Measurements from ENCODE around the gene MCCC2.
"Not testable (repeated sequence)": the region's sequence is repeated elsewhere in the genome, so short reads cannot be mapped to it uniquely, and the experiment has no call there.

Gene MCCC2

DNA sequence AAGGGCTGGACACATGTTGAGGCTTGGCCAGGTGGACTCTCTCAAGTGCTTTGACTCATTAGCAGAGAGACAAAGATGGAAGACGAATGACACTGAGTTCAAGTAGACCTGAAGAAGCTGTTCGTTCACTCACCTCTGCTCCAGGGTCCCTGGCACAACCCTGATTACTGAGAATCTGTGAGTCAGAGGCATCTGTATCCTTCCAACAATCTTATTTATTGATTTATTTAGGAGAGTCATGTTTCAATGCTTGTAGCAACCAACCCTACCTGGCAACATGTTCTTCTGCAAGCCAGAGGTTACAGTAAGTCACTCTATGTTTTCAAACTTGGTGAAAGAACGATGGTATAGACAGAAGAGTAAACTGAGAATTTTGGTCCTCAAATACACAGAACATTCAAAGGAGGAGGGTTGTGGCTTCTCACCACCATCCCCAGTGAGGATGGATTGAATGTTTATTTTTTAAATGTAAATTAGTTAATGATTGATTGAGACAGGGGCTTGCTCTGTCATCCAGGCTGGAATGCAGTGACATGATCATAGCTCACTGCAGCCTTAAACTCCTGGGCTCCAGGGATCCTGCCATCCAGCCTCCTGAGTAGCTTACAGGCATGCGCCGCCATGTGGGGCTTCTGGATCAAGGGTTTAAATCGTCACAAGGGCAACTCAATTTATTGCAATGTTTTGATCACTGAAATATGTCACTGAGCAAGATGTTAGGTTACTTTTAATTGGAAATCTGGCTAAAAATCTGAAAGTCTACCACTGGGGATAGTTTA, 76.2 kb downstream of the MCCC2 start:
- no peak for DNase-seq (ENCODE audit: low read depth)

DNA sequence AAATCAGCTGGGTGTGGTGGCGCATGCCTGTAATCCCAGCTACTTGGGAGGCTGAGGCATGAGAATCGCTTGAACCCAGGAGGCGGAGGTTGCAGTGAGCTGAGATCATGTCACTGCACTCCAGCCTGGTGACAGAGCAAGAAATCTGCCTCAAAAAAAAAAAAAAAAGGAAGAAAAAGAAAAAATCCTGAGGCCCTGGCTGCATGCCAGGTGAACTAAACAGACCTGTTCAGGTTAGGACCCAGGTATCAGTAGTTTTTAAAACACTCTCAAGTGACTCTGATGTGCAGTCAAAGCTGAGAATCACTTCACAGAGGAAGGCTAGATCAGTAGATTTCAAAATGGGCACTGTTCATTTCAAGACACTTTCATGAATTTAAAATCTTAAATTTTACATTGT, 77.5 kb downstream of the MCCC2 start:
- not testable (repeated sequence) for DNase-seq (ENCODE audit: low read depth)

- no peak for DNase-seq (ENCODE audit: low read depth)
Measured at GRCh38 chr5:71666321-71666720, 79.2 kb downstream of the MCCC2 start.

DNA sequence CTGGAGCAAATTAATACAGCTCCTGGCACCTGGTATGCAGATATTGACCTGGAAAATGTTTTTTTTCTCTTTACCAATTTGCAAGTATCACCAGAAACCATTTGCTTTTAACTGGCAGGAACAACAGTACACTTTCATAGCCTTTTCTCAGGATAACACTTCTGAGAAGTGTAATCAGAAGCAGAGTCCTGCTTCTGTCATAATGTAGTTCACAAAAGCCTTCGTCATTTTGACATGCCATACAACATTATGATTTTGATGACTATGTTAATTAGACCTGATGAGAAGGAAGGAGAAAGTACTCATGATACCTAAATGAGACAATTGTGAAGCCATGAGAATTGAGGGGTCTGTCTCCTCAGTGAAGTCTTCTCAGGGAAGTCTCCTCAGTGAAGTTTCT, 90.8 kb downstream of the MCCC2 start:
- no peak for DNase-seq (ENCODE audit: low read depth)

GRCh38 chr5:71679714-71680113, 92.6 kb downstream of the MCCC2 start:
- no peak for DNase-seq (ENCODE audit: low read depth)

- DNase-seq (ENCODE audit: low read depth), result no peak
Measured at GRCh38 chr5:71680510-71680909, 93.4 kb downstream of the MCCC2 start.

GRCh38 chr5:71681296-71681695, 94.2 kb downstream of the MCCC2 start:
- no peak for DNase-seq (ENCODE audit: low read depth)

DNA sequence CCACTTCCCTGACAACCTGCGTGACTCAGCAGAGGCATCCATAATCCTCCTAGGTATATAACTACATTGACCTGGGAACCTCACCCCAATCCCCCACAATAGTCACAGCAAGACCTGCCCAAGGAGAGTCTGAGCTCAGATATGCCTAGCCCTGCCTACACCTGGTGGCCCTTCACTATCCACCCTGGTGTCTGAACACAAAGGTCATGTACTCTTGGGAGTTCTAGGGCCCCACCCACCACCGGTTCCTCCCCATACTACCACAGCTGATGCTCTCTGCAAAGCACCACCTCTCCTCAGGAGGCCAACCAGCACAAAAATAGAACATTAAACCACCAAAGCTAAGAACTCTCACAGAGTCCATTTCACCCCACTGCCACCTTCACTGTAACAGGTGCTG, 97.2 kb downstream of the MCCC2 start:
- no peak for DNase-seq (ENCODE audit: low read depth)

DNA sequence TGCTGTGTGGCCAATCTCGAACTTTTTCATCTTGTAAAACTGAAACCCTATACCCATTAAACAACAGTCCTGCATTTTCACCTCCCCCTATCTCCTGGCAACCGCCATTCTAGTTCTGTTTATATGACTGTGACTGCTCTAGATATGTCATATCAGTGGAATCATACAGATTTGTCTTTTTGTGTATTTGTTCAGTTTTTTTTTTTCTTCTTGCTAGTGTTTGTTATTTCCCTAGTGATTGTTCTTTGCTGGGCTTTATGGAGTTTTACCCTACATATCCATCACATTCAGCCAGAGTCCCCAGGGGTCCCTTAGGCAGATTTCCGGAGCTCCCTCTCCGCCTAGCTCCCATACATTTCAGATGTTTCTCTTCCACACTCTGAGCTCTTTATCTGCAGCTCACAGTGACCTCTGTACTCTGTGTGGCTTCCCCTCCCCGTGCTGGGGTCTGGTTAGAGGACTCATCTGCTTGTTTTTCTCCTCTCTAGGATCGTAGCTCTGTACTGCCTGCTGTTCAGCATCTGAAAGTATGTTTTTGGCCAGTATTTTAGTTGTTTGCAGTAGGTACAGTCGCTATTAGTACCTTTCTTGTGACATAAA, 106.8 kb downstream of the MCCC2 start:
- DNase-seq (ENCODE audit: low read depth), result no peak

- DNase-seq (ENCODE audit: low read depth), result no peak
Measured at GRCh38 chr5:71695071-71695470, 107.9 kb downstream of the MCCC2 start.

DNA sequence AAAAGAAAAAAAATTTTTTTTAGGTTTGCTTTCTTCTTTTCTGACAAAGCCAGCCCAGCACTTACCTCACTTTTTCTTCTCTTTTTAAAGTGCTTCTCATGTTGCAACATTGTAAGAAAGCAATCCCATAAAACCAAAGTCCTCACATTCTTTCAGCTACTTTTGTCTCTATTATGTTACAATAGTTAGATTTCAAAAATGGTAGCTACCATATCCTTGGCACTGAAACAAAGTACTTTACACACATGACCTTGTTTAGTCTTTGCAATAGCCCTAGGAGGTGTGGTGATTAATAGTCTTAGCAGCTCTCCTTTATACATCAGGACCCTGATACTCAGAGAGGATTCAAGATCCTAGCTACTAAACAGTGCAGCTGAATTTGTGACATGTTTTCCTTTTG, 108.5 kb downstream of the MCCC2 start:
- DNase-seq (ENCODE audit: low read depth), result no peak

GRCh38 chr5:71697967-71698366, 110.8 kb downstream of the MCCC2 start:
- no peak for DNase-seq (ENCODE audit: low read depth)

DNA sequence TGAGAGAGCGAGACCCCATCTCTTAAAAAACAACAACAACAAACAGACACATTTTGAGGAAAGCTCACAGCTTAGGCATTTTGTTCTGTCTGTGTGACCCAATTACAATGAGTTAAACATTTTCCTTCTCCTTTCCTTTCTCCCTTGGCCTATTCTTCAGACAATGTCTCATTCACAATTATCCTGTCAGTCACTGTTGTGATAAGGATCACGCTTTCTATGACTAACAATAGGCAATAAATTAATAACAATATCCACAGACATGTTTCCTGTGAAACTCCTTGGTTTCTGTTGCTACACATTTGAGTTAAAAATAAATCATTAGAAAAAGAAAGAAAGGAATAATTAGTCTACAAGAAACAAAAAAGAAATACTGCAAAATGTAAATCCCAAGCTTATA, 112.1 kb downstream of the MCCC2 start:
- DNase-seq (ENCODE audit: low read depth), result no peak

DNA sequence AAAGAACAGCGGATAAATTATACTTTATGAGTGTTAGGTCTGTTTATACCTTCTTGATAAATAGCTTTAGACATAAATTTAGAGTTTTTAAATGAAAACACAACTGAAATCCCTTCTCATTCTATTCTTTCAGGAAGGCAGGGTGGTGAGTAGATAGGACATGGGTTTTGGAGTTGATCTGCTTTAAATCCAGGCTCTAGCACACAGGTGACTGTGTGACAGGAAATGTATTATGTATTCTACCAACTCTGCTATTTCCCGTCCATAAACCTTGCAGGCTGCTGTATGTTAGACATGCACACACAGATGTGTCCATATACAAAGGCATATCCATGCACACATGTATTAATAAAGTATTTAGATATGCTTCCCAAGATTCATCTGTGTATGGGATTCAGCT, 112.6 kb downstream of the MCCC2 start:
- no peak for DNase-seq (ENCODE audit: low read depth)

DNA sequence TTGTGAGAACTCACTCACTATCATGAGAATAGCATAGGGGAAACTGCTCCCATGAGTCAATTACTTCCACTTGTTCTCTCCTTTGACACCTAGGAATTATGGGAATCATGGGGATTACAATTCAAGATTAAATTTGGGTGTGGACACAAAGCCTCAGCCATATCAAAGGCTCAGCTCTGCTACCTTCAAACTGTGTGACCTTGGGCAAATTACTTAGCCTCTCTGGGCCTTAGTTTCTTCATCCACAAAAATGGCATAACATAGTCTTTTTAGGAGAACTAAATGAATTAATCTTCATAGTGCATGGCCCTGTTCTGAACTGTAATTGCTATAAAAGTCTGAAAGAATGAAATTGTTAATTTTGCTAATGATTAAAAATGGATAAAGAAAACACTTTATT, 113.7 kb downstream of the MCCC2 start:
- DNase-seq (ENCODE audit: low read depth), result no peak

DNA sequence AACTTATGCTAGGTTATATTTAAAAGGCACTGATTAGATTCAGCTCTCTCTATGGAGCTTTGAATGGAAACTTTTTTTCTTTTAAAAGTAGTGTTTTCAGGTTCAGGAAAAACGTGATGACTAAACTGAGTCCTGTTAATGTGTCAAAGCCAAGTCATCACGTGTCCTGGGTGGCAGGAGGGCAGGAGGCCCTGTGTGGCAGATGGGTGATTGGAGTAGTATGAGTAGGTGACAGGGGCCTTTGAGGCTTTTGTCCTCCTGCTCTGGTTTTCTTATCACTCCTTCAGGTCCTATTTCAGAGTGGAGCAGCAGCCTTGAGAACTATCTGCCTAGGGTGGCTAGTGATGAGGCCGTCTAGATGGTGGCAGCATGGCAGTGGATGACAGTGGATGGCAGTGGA, 114.3 kb downstream of the MCCC2 start:
- no peak for DNase-seq (ENCODE audit: low read depth)

DNA sequence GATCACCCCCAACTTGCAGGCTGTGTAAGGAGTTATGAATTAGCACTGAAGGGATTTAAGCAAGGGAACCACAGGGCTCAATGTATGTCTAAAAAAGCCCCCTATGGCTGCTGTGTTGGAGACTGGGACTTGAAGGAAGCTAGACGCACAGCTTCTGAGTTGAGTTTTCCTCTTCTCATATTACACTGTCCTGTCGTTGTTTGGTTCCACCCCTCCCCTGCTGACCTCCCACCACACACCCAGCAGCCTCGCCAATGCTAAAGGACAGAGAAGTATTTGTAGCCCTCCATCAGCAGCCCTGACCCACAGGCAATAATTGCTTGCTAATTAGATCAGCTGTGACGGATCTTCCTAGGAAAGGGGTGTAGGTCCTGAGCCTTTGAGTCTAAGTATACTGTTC, 116.8 kb downstream of the MCCC2 start:
- DNase-seq (ENCODE audit: low read depth), result no peak

DNA sequence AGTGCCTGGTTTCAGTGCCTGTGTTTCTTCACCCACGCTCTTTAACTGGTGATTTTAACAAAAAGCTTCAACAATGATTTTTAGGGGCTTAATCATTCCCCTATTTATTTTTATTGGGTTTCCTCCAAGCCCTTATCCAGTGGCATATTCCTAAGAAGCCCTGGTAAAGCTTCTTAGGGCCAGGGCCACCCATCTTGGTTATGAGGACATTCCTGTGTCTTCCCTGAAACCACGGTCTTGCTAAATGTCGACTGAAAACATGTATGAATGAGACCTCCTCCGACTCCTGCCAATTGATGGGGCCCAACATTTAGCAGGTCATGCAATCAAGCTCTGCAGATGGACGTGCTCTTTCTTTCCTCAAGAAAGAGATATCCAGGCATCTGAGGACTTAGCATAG, 118.3 kb downstream of the MCCC2 start:
- DNase-seq (ENCODE audit: low read depth), result no peak

GRCh38 chr5:71706906-71707305, 119.8 kb downstream of the MCCC2 start:
- no peak for DNase-seq (ENCODE audit: low read depth)

Data from stimulated activated CD8-positive, alpha-beta memory T cell treated with anti-CD3 and anti-CD28 coated beads, Interleukin-12 subunit alpha, Interleukin-12 subunit beta, amount 100 ng/mL, for 4 hours (primary cell).